OCI-LY1 (cell line): Measurements from ENCODE around the gene RSL24D1.

Experiments
- CTCF ChIP-seq: fragments of 200-600 bp; sonication (generic), shearing (Covaris generic); IDR thresholded peaks from 2 replicates; pipeline ENCODE4 v1.5.1; 2017; ENCODE audit warnings: mild to moderate bottlenecking, antibody characterized with exemption, low read length, moderate library complexity, mixed read lengths
- EZH2 ChIP-seq: fragments of 200-600 bp; sonication (generic), shearing (Covaris generic); IDR thresholded peaks from 2 replicates; pipeline ENCODE4 v1.8.0; 2017; ENCODE audit warnings: borderline replicate concordance, mixed run types, mild to moderate bottlenecking, antibody characterized with exemption, low read length, moderate library complexity, mixed read lengths

GRCh38 chr15:55241186-55241585, 44.4 kb upstream of the RSL24D1 start:
- TF ChIP-seq EZH2 (no peak), CTCF (no peak)
